OCI-LY7 (cell line): ENCODE measurements around the gene SLC22A14. TPM values are rescaled to one million over a fixed set of nuclear protein-coding genes. Genes with fewer than 3 reads are reported as not detected.

ENCODE experiments used
- BruUV-seq: library from RNA; stranded (reverse); fragments of 400-500 nt; replicated peaks from 2 replicates; lab custom pipeline; 2021; lab: Mats Ljungman, UMichigan
- CTCF ChIA-PET: fragments of 300-600 bp; sonication (Branson Sonifier 250); formaldehyde crosslinking; loops from one replicate; lab custom pipeline; 2022; ENCODE audit warnings: antibody characterized with exemption; ENCODE audit not compliant: unreplicated experiment; lab: Charles Lee
- POLR2A ChIA-PET: fragments of 300-600 bp; sonication (Branson Sonifier 250); formaldehyde crosslinking; loops from one replicate; lab custom pipeline; 2022; ENCODE audit warnings: antibody characterized with exemption; lab: Charles Lee
- DNase-seq: peaks from one replicate; pipeline ENCODE4 v3.0.0-alpha.2; 2015; ENCODE audit warnings: low spot score
- H2AFZ ChIP-seq: fragments of 200-600 bp; sonication (generic), shearing (Covaris generic); 2 replicates; pipeline ENCODE4 v1.6.1; 2014; ENCODE audit warnings: mild to moderate bottlenecking, antibody characterized with exemption, low read length, moderate library complexity
- H3K27ac ChIP-seq: fragments of 200-600 bp; sonication (generic); 2 replicates; pipeline ENCODE4 v1.5.1; 2014; ENCODE audit warnings: mixed run types, low read depth, mild to moderate bottlenecking, moderate library complexity, low read length, inconsistent platforms; ENCODE audit not compliant: poor library complexity, severe bottlenecking
- H3K36me3 ChIP-seq: fragments of 200-600 bp; sonication (generic); 2 replicates; pipeline ENCODE4 v1.6.1; 2014; ENCODE audit warnings: mild to moderate bottlenecking, antibody characterized with exemption, low read length, moderate library complexity, mixed read lengths; ENCODE audit not compliant: insufficient read depth
- H3K4me1 ChIP-seq: fragments of 200-600 bp; sonication (generic); 2 replicates; pipeline ENCODE4 v1.5.1; 2014; ENCODE audit warnings: mild to moderate bottlenecking, low read length; ENCODE audit not compliant: insufficient read depth, poor library complexity, severe bottlenecking
- H3K4me2 ChIP-seq: fragments of 200-600 bp; sonication (generic); 2 replicates; pipeline ENCODE4 v1.6.1; 2014; ENCODE audit warnings: mild to moderate bottlenecking, low read length
- H3K4me3 ChIP-seq: fragments of 200-600 bp; sonication (generic); 2 replicates; pipeline ENCODE4 v1.5.1; 2014; ENCODE audit warnings: mild to moderate bottlenecking, low read depth, low read length; ENCODE audit not compliant: poor library complexity, severe bottlenecking
- H3K79me2 ChIP-seq: fragments of 200-600 bp; sonication (generic); 2 replicates; pipeline ENCODE4 v1.6.1; 2016; ENCODE audit warnings: low read depth, mild to moderate bottlenecking, low read length, moderate library complexity, mixed read lengths; ENCODE audit not compliant: insufficient read depth
- H3K9me2 ChIP-seq: fragments of 200-600 bp; sonication (generic); 2 replicates; pipeline ENCODE4 v1.6.1; 2016; ENCODE audit warnings: mild to moderate bottlenecking, low read length, mixed read lengths; ENCODE audit not compliant: insufficient read depth
- H3K9me3 ChIP-seq: fragments of 200-600 bp; sonication (generic); 2 replicates; pipeline ENCODE4 v1.6.1; 2014; ENCODE audit warnings: mild to moderate bottlenecking, mixed run types, low read length, mixed read lengths
- H4K20me1 ChIP-seq: fragments of 200-600 bp; sonication (generic); 2 replicates; pipeline ENCODE4 v1.6.1; 2014; ENCODE audit warnings: mild to moderate bottlenecking, antibody characterized with exemption, low read length, moderate library complexity, mixed read lengths; ENCODE audit not compliant: insufficient read depth
- EZH2phosphoT487 ChIP-seq: fragments of 200-600 bp; sonication (generic); IDR thresholded peaks from 2 replicates; pipeline ENCODE4 v1.6.1; 2018; ENCODE audit warnings: low read depth, borderline replicate concordance, mild to moderate bottlenecking, mixed run types, antibody characterized with exemption, low read length, moderate library complexity, mixed read lengths
- intact Hi-C: fragments of 100-400 bp; cut with micrococcal nuclease; formaldehyde crosslinking; loops from one replicate; pipeline ENCODE4 v1.10.0; 2022; ENCODE audit not compliant: unreplicated experiment
- total RNA-seq, 2 experiments: library from RNA; depleted of rRNA in 1 of 2; stranded (reverse); fragments of >200 nt in 1 of 2; shearing (Covaris generic) in 1 of 2; gene quantifications; 2 replicates each; pipeline ENCODE4 v1.2.3, GENCODE V29; 2014 to 2022
- TF ChIP-seq, protein P1 (sequence below): fragments of 200-600 bp; sonication (generic); conservative IDR thresholded peaks from 2 replicates; pipeline ENCODE4 v1.5.1; 2014; ENCODE audit warnings: mild to moderate bottlenecking, antibody characterized with exemption, low read length, moderate library complexity, mixed read lengths

The SLC22A14 gene
- total RNA-seq, 2 experiments from 2014 or later = not detected

DNA sequence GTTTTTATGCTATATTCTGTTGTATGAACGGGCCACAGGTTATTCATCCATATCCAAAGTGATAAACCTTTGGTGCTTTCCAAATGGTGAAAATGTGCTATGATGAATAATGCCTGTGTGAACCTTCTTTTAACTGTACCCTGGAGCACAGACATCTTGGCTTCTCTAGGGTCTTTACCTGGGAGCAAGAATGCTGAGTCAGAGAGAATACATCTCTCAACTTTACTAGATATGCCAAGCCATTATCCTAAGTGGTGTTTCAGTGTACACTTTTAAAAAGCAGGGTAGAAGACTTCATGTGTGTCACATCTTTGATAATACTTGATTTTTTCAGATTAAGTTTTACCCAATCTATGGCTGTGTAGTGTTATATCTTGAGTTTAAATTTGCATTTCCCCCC lies 41.0 kb downstream of the SLC22A14 start:
- Histone ChIP-seq H3K4me2 (no peak overlapping the region), H3K9me3 (no peaks in the 10 kb centered on the region), H3K79me2 (no peaks in the 10 kb centered on the region), H2AFZ (no peak overlapping the region), H3K27ac (no peak overlapping the region), H4K20me1 (no peaks in the 10 kb centered on the region; the same call in 1 of the 2 replicates), H3K4me3 (no peak overlapping the region), H3K4me1 (no peaks in the 10 kb centered on the region), H3K36me3 (no peaks in the 10 kb centered on the region), H3K9me2 (no peaks in the 10 kb centered on the region)
- intact Hi-C loops = no loop called here
- no TSS peak for BruUV-seq
- POLR2A ChIA-PET = no interaction called here
- CTCF ChIA-PET = no interaction called here
- no peak for DNase-seq
- no peak for TF ChIP-seq EZH2phosphoT487
- TF ChIP-seq, protein P1, sequence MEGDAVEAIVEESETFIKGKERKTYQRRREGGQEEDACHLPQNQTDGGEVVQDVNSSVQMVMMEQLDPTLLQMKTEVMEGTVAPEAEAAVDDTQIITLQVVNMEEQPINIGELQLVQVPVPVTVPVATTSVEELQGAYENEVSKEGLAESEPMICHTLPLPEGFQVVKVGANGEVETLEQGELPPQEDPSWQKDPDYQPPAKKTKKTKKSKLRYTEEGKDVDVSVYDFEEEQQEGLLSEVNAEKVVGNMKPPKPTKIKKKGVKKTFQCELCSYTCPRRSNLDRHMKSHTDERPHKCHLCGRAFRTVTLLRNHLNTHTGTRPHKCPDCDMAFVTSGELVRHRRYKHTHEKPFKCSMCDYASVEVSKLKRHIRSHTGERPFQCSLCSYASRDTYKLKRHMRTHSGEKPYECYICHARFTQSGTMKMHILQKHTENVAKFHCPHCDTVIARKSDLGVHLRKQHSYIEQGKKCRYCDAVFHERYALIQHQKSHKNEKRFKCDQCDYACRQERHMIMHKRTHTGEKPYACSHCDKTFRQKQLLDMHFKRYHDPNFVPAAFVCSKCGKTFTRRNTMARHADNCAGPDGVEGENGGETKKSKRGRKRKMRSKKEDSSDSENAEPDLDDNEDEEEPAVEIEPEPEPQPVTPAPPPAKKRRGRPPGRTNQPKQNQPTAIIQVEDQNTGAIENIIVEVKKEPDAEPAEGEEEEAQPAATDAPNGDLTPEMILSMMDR = no peak

DNA sequence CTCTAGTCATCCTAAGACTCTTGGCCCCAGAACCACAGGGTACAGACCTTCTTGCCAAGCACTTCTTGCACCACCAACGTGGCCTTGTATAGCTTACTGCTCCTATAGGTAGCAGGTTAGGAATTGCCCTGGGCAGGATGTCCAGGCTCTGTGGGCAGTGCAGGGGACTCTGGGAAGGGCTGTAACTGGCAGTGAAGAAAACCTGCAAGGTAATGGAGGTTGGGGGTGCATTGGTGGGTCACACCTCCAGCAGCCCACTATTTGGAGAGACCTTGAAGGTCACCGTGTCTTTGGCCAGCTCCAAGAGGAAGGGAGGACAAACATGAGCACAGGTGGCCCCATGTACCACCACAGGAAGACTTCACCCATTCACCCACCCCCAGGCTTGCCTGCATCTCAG lies 43.2 kb downstream of the SLC22A14 start:
- no peak for DNase-seq
- no peak overlapping the region for H2AFZ ChIP-seq
- no peaks in the 10 kb centered on the region for H3K9me3 ChIP-seq
- no peaks in the 10 kb centered on the region for H3K79me2 ChIP-seq
- CTCF ChIA-PET = no interaction called here
- no peaks in the 10 kb centered on the region for H3K9me2 ChIP-seq
- BruUV-seq = no TSS peak
- no peaks in the 10 kb centered on the region; the same call in 1 of the 2 replicates for H4K20me1 ChIP-seq
- no peaks in the 10 kb centered on the region for H3K36me3 ChIP-seq
- TF ChIP-seq EZH2phosphoT487 = no peak
- TF ChIP-seq, protein P1 = no peak
- intact Hi-C loops = no loop called here
- POLR2A ChIA-PET = no interaction called here
- H3K4me2 ChIP-seq = no peak overlapping the region
- no peaks in the 10 kb centered on the region for H3K4me1 ChIP-seq
- H3K4me3 ChIP-seq = no peak overlapping the region
- H3K27ac ChIP-seq = no peak overlapping the region

GRCh38 chr3:38327335-38328009 lies 45.4 kb downstream of the SLC22A14 start:
- no peak for DNase-seq
- intact Hi-C loops = no loop called here

More at GRCh38 chr3:38327335-38328009, 45.4 kb downstream of the SLC22A14 start:
- no peaks in the 10 kb centered on the region for H3K9me3 ChIP-seq
- H3K4me3 ChIP-seq = no peak overlapping the region
- H3K4me2 ChIP-seq = no peak overlapping the region
- ChIA-PET POLR2A (interaction anchor here (1.4 kb wide), 1 partner anchor 8 kb away, joined by 4 read pairs; no protein-coding TSS in a partner anchor), CTCF (no interaction called here)
- BruUV-seq = no TSS peak
- H2AFZ ChIP-seq = no peak overlapping the region
- no peaks in the 10 kb centered on the region for H3K36me3 ChIP-seq
- H3K4me1 ChIP-seq = no peaks in the 10 kb centered on the region
- H4K20me1 ChIP-seq = no peaks in the 10 kb centered on the region; the same call in 1 of the 2 replicates
- TF ChIP-seq, protein P1 = no peak
- TF ChIP-seq EZH2phosphoT487 = no peak
- H3K9me2 ChIP-seq = no peaks in the 10 kb centered on the region
- H3K27ac ChIP-seq = no peak overlapping the region
- H3K79me2 ChIP-seq = no peaks in the 10 kb centered on the region
